K562 (cell line): Measurements from ENCODE around the gene LDB2. TPM values are rescaled to one million over a fixed set of nuclear protein-coding genes. Genes with fewer than 3 reads are reported as not detected.

Experiments used
- ATAC-seq: fragments of 200-7000 bp; cut with Tn5 transposase; 3 replicates; pipeline ENCODE4 v1.9.1; 2020; ENCODE audit warnings: moderate library complexity
- BruUV-seq: library from RNA; stranded (reverse); fragments of 400-500 nt; replicated peaks from 2 replicates; lab custom pipeline; 2021; lab: Mats Ljungman, UMichigan
- CTCF ChIA-PET: fragments of 300-600 bp; formaldehyde crosslinking; extraction: SDS; loops from one replicate; lab custom pipeline; 2021; ENCODE audit warnings: low intra/inter-chr PET ratio; lab: Yijun Ruan, JAX
- POLR2A ChIA-PET: fragments of 300-600, 350-650 bp; sonication (Branson Sonifier 250); formaldehyde crosslinking; extraction: SDS; loops from one replicate; lab custom pipeline; 2021; ENCODE audit warnings: antibody characterized with exemption, inconsistent platforms; lab: Yijun Ruan, JAX
- DNase-seq, 4 experiments: peaks; one replicate each; pipeline versions ENCODE4 v3.0.0 to v3.0.0-alpha.2; 2011 to 2018; ENCODE audit warnings: low spot score in 3 of 4, mixed read lengths in 3 of 4; ENCODE audit errors: extremely low read depth in 1 of 4
- FAIRE-seq: peaks from 2 replicates; lab custom pipeline; 2011; peaks lifted over from hg19 to GRCh38; lab: Jason Lieb, UNC
- H2AFZ ChIP-seq: 2 replicates; pipeline ENCODE4 v1.6.0; 2011; ENCODE audit warnings: low read depth, low read length, control low read depth, inconsistent platforms
- H3K27ac ChIP-seq: fragments of 200-600 bp; 3 replicates; pipeline ENCODE4 v1.8.0; 2011; ENCODE audit warnings: low read depth, mild to moderate bottlenecking, control low read depth, inconsistent platforms, low read length, moderate library complexity, mixed read lengths; ENCODE audit errors: extremely low read depth
- H3K27me3 ChIP-seq, 2 experiments: fragments of 300-600 bp in 1 of 2; 2 replicates in 1 of 2; 3 replicates in 1 of 2; pipeline versions ENCODE4 v1.6.0 to v1.8.0; 2011; ENCODE audit warnings: inconsistent platforms in 2 of 2, low read length in 2 of 2, mild to moderate bottlenecking in 1 of 2, mixed read lengths in 1 of 2, moderate library complexity in 1 of 2; ENCODE audit not compliant: control insufficient read depth in 2 of 2, insufficient read depth in 2 of 2
- H3K36me3 ChIP-seq: fragments of 300-600 bp; 3 replicates; pipeline ENCODE4 v1.8.0; 2011; ENCODE audit warnings: mild to moderate bottlenecking, low read length, inconsistent platforms; ENCODE audit not compliant: control insufficient read depth, insufficient read depth
- H3K4me1 ChIP-seq, 2 experiments: fragments of 200-600 bp in 1 of 2; replicated peaks in 1 of 2; 2 replicates in 1 of 2; 3 replicates in 1 of 2; pipeline versions ENCODE4 v1.5.1 to v1.8.0; 2011; ENCODE audit warnings: inconsistent platforms in 2 of 2, low read length in 2 of 2, mild to moderate bottlenecking in 1 of 2, mixed read lengths in 1 of 2, moderate library complexity in 1 of 2; ENCODE audit not compliant: control insufficient read depth in 2 of 2, insufficient read depth in 2 of 2
- H3K4me2 ChIP-seq: 2 replicates; pipeline ENCODE4 v1.6.1; 2011; ENCODE audit warnings: low read length, control low read depth, inconsistent platforms, mixed read lengths; ENCODE audit not compliant: insufficient read depth
- H3K4me3 ChIP-seq: fragments of 200-600 bp; sonication (generic), shearing (Covaris generic); 2 replicates; pipeline ENCODE4 v1.5.1; 2016; ENCODE audit warnings: control low read depth, inconsistent platforms
- H3K79me2 ChIP-seq: fragments of 200-600 bp; 3 replicates; pipeline ENCODE4 v1.8.0; 2011; ENCODE audit warnings: low read length, inconsistent platforms; ENCODE audit not compliant: control insufficient read depth, insufficient read depth
- H3K9ac ChIP-seq, 2 experiments: 2 replicates each; pipeline versions ENCODE4 v1.6.0 to v1.6.1; 2011; ENCODE audit warnings: low read depth in 2 of 2, low read length in 2 of 2, control low read depth in 1 of 2, inconsistent platforms in 1 of 2, mild to moderate bottlenecking in 1 of 2, mixed read lengths in 1 of 2; ENCODE audit not compliant: insufficient read depth in 1 of 2
- H3K9me1 ChIP-seq: one replicate; pipeline ENCODE4 v1.6.0; 2011; ENCODE audit warnings: inconsistent platforms, mild to moderate bottlenecking, low read length, moderate library complexity; ENCODE audit not compliant: control insufficient read depth, insufficient read depth
- H3K9me3 ChIP-seq: replicated peaks from 2 replicates; pipeline ENCODE4 v1.5.1; 2011; ENCODE audit warnings: low read depth, low read length, inconsistent platforms; ENCODE audit not compliant: control insufficient read depth, insufficient read depth
- H4K20me1 ChIP-seq: replicated peaks from 2 replicates; pipeline ENCODE4 v1.6.1; 2011; ENCODE audit warnings: low read length, inconsistent platforms, mixed read lengths; ENCODE audit not compliant: control insufficient read depth, insufficient read depth
- ARNT ChIP-seq, 2 experiments: fragments of 450-650 bp; IDR thresholded peaks; 2 replicates each; pipeline ENCODE4 v1.6.1; 2016; ENCODE audit warnings: mild to moderate bottlenecking in 1 of 2
- CBX3 ChIP-seq, 2 experiments: IDR thresholded peaks; 1 replicate in 1 of 2; 2 replicates in 1 of 2; pipeline ENCODE4 v1.6.1; 2012; ENCODE audit warnings: inconsistent platforms in 2 of 2, low read length in 2 of 2, borderline replicate concordance in 1 of 2, control low read depth in 1 of 2
- DIDO1 ChIP-seq: fragments of 450-650 bp; IDR thresholded peaks from 2 replicates; pipeline ENCODE4 v1.6.1; 2016; ENCODE audit warnings: low read depth, missing biosample characterization, missing genetic modification characterization
- ETV6 ChIP-seq, 3 experiments: fragments of 150-350 bp in 1 of 3; sonication (generic) in 1 of 3; formaldehyde crosslinking in 1 of 3; IDR thresholded peaks; 2 replicates each; pipeline versions ENCODE4 v1.6.1 to v1.8.0; 2014 to 2022; ENCODE audit warnings: borderline replicate concordance in 2 of 3, low read depth in 2 of 3, antibody characterized with exemption in 1 of 3, low read length in 1 of 3, mild to moderate bottlenecking in 1 of 3, missing genetic modification reagents in 1 of 3
- HLTF ChIP-seq: fragments of 450-650 bp; IDR thresholded peaks from 2 replicates; pipeline ENCODE4 v1.6.1; 2016
- HNRNPL ChIP-seq: fragments of 200-400 bp; formaldehyde crosslinking; IDR thresholded peaks from 2 replicates; pipeline ENCODE4 v1.6.1; 2017; ENCODE audit warnings: low read depth, mild to moderate bottlenecking, low read length
- HNRNPUL1 ChIP-seq: fragments of 200-400 bp; formaldehyde crosslinking; IDR thresholded peaks from 2 replicates; pipeline ENCODE4 v1.6.1; 2017; ENCODE audit warnings: low read length
- MXI1 ChIP-seq: IDR thresholded peaks from 2 replicates; pipeline ENCODE4 v1.6.1; 2011; ENCODE audit warnings: low read depth, mild to moderate bottlenecking, improper control_type of control experiment, low read length
- MYNN ChIP-seq, 2 experiments: sonication (generic); formaldehyde crosslinking in 1 of 2; IDR thresholded peaks; 2 replicates each; pipeline versions ENCODE4 v1.5.0 to v1.6.1; 2016 to 2020; ENCODE audit warnings: antibody characterized with exemption in 1 of 2, missing genetic modification reagents in 1 of 2
- PKNOX1 ChIP-seq: fragments of 450-650 bp; IDR thresholded peaks from 2 replicates; pipeline ENCODE4 v1.6.1; 2016
- PURB ChIP-seq: sonication (generic); formaldehyde crosslinking; IDR thresholded peaks from 2 replicates; pipeline ENCODE4 v1.9.0; 2021; ENCODE audit warnings: low read depth, mild to moderate bottlenecking, missing genetic modification reagents
- SMAD1 ChIP-seq: fragments of 150-350 bp; IDR thresholded peaks from 2 replicates; pipeline ENCODE4 v1.6.1; 2014; ENCODE audit warnings: low read length, low read depth; ENCODE audit not compliant: partially characterized antibody
- STAT5B ChIP-seq: fragments of 250-450 bp; sonication (Bioruptor Pico); IDR thresholded peaks from 2 replicates; pipeline ENCODE4 v1.8.0; 2021; ENCODE audit warnings: mild to moderate bottlenecking, inconsistent platforms
- THRAP3 ChIP-seq: fragments of 450-650 bp; IDR thresholded peaks from 2 replicates; pipeline ENCODE4 v1.6.1; 2016; ENCODE audit warnings: mild to moderate bottlenecking, inconsistent platforms, borderline replicate concordance
- ZFP91 ChIP-seq: sonication (generic); formaldehyde crosslinking; IDR thresholded peaks from 2 replicates; pipeline ENCODE4 v1.8.0; 2022; ENCODE audit warnings: mild to moderate bottlenecking, missing genetic modification reagents
- ZKSCAN1 ChIP-seq: fragments of 150-350 bp; IDR thresholded peaks from 2 replicates; pipeline ENCODE4 v1.6.1; 2016; ENCODE audit warnings: low read depth, low read length
- ZNF143 ChIP-seq: sonication (generic); formaldehyde crosslinking; IDR thresholded peaks from 2 replicates; pipeline ENCODE4 v1.9.0; 2022; ENCODE audit warnings: mild to moderate bottlenecking, missing genetic modification reagents
- WGBS: fragments of 100-300 bp; shearing (Covaris generic); methylation state at CpG from one replicate; pipeline ENCODE4 v1.1.6; 2016; ENCODE audit warnings: low coverage, mixed read lengths; ENCODE audit not compliant: insufficient coverage; ENCODE audit errors: missing lambda C conversion rate; 5-methylcytosine and 5-hydroxymethylcytosine counted together
- in situ Hi-C: fragments of 300-500 bp; cut with MboI; formaldehyde crosslinking; loops from 4 replicates; pipeline ENCODE4 v1.15.0; 2018; ENCODE audit warnings: inconsistent platforms, mixed read lengths
- intact Hi-C: fragments of 100-400 bp; cut with micrococcal nuclease; formaldehyde crosslinking; loops from 2 replicates; pipeline ENCODE4 v1.14.2; 2022
- polyA plus RNA-seq, 8 experiments: library from polyadenylated mRNA; depleted of rRNA in 4 of 8; stranded (reverse) in 5 of 8; unstranded in 3 of 8; fragments of >200 nt; fragmentation: Nextera tagmentation in 2 of 8; fragmentation: Illumina TruSeq in 1 of 8; extraction: Ambion mirVana in 2 of 8; extraction: Trizol in 1 of 8; gene quantifications; 2 replicates each; pipeline versions ENCODE4 v1.2.1 to v1.2.3, GENCODE V29; 2011 to 2014; ENCODE audit warnings: inconsistent platforms in 1 of 8, missing spikeins in 1 of 8
- total RNA-seq, 7 experiments: library from RNA; depleted of rRNA in 6 of 7; stranded (reverse); fragments of >200 nt in 6 of 7; fragmentation: Illumina TruSeq in 2 of 7; extraction: Trizol in 2 of 7; gene quantifications; 2 replicates each; pipeline versions ENCODE4 v1.2.1 to v1.2.3, GENCODE V29; 2011 to 2021; ENCODE audit warnings: low replicate concordance in 1 of 7
- TF ChIP-seq, protein P1 (sequence below), 2 experiments: fragments of 450-650 bp; IDR thresholded peaks; 2 replicates each; pipeline ENCODE4 v1.6.1; 2016

Gene LDB2
- total and polyA plus RNA-seq, 9 of the 15 experiments (the other 6 are each of a cell fraction or from before 2014, with no cell fraction given) = 0.10 to 0.20 TPM; not detected in 7

DNA sequence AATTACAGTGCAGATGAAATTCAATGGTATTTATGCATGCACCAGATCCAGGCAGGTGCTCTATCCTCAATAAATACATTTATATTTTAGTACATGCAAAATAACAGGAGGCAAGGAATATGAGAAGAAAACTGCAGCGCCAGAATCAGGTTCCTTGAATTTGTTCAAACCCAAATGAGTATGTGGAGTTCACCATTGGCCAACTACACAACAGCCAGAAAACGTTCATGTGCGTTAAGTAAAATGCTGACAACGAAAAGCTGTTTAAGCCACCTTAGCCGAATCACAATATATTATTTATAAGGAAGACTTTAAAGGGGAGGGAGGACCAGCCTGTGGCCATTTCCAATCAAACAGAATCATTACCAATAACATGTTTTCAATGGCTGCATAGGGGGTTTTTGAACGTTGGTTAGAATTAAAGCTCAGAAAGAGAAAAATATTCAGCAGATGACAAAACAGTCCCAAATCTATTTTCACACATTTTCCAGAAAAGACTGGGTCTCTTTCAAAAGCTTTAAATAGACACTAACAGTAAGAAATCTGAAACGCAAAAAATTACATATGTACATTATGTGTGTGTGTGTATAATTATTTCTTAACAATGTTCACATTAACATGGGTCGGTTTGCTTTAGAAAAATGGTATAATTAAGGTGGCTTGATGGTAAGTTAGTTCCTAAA lies 171.9 kb downstream of the LDB2 start (continued):
- TF ChIP-seq PKNOX1 (no peak), CBX3 (IDR thresholded peaks at IDR 0.05; ENCODE audit: borderline replicate concordance in 1 of 2, low read length in 2 of 2) (no peak), ETV6 (IDR thresholded peaks at IDR 0.05; ENCODE audit: borderline replicate concordance in 1 of 2, low read depth in 2 of 2, low read length in 1 of 2) (no peak), ETV6 (CRISPR knock-in tag; IDR thresholded peaks at IDR 0.05; ENCODE audit: borderline replicate concordance) (no peak), MXI1 (no peak), ZKSCAN1 (no peak), HNRNPL (no peak)

- no peak overlapping the region for H3K27ac ChIP-seq
- H3K9me1 ChIP-seq = no peaks in the 10 kb centered on the region
- H4K20me1 ChIP-seq = no peaks in the 10 kb centered on the region
- no peaks in the 10 kb centered on the region for H3K4me1 ChIP-seq
- no peak overlapping the region for H3K4me2 ChIP-seq
- no peak overlapping the region for H3K9ac ChIP-seq
- 0% methylated on average over 6 of the region's 6 CpGs for WGBS
- no peaks in the 10 kb centered on the region for H3K27me3 ChIP-seq
- POLR2A ChIA-PET = no interaction called here
- CTCF ChIA-PET = no interaction called here
- no peaks in the 10 kb centered on the region for H3K36me3 ChIP-seq
- intact Hi-C loops = no loop called here
- no peaks in the 10 kb centered on the region for H3K9me3 ChIP-seq
- H3K4me3 ChIP-seq = no peak overlapping the region
- DNase-seq (no peak), FAIRE-seq (no peak), ATAC-seq (no peak)
- no TSS peak for BruUV-seq
- in situ Hi-C loops = no loop called here
- H2AFZ ChIP-seq = no peak overlapping the region
- H3K79me2 ChIP-seq = no peaks in the 10 kb centered on the region
- no peak for TF ChIP-seq SMAD1
- TF ChIP-seq, protein P1, sequence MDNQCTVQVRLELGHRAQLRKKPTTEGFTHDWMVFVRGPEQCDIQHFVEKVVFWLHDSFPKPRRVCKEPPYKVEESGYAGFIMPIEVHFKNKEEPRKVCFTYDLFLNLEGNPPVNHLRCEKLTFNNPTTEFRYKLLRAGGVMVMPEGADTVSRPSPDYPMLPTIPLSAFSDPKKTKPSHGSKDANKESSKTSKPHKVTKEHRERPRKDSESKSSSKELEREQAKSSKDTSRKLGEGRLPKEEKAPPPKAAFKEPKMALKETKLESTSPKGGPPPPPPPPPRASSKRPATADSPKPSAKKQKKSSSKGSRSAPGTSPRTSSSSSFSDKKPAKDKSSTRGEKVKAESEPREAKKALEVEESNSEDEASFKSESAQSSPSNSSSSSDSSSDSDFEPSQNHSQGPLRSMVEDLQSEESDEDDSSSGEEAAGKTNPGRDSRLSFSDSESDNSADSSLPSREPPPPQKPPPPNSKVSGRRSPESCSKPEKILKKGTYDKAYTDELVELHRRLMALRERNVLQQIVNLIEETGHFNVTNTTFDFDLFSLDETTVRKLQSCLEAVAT (IDR thresholded peaks at IDR 0.05) = no peak
- TF ChIP-seq MYNN (IDR thresholded peaks at IDR 0.05) = no peak
- TF ChIP-seq MYNN (CRISPR knock-in tag; IDR thresholded peaks at IDR 0.05) = no peak
- TF ChIP-seq ZFP91 (CRISPR knock-in tag) = no peak
- no peak for TF ChIP-seq STAT5B (CRISPR knock-in tag)
- TF ChIP-seq HNRNPUL1 = no peak
- TF ChIP-seq ZNF143 (CRISPR knock-in tag) = no peak
- TF ChIP-seq THRAP3 = no peak
- no peak for TF ChIP-seq PURB (CRISPR knock-in tag)
- no peak for TF ChIP-seq DIDO1 (tag)
- no peak for TF ChIP-seq HLTF
- TF ChIP-seq ARNT (IDR thresholded peaks at IDR 0.05) = no peak
Observed at GRCh38 chr4:16725252-16725651, 173.2 kb downstream of the LDB2 start.
